OCI-LY1 (cell line): ENCODE results near the gene MROH2A.

Experiments used
- EZH2 ChIP-seq: fragments of 200-600 bp; sonication (generic), shearing (Covaris generic); IDR thresholded peaks from 2 replicates; pipeline ENCODE4 v1.8.0; 2017; ENCODE audit warnings: borderline replicate concordance, mixed run types, mild to moderate bottlenecking, antibody characterized with exemption, low read length, moderate library complexity, mixed read lengths
- TF ChIP-seq, protein P1 (sequence below): fragments of 200-600 bp; sonication (generic), shearing (Covaris generic); IDR thresholded peaks from 2 replicates; pipeline ENCODE4 v1.5.1; 2017; ENCODE audit warnings: mild to moderate bottlenecking, antibody characterized with exemption, low read length, moderate library complexity, mixed read lengths

DNA sequence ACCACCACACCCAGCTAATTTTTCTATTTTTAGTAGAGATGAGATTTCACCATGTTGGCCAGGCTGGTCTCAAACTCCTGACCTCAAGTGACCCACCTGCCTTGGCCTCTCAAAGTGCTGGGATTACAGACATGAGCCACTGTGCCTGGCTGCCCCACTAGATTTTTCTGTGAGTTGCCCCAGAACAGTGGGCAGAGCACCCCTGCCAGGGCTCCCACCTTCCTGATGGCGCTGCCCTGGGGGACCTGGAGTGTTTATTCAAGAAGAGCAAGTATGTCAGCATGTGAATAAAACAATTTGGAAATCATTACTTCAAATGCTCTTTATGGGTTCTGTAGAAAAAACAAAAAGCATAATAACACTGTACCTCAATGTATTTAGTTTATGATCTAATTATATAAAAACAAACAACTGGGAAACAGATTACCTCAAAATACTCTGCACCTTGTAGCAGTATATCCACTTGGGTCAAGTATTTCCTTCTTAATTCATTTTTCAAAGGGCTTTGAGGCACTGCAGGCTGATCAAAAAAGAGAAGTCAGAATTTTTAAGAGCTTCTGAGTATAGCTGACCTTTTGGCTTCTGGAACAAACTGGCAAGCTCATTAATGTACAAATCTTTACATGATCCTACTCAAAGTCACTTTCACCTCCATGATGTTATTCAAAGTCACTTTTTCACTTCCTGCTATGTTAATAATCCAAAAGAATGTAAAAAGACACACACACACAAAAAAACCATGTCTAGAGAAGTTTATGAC is 67.4 kb downstream of the MROH2A start:
- TF ChIP-seq, protein P1, sequence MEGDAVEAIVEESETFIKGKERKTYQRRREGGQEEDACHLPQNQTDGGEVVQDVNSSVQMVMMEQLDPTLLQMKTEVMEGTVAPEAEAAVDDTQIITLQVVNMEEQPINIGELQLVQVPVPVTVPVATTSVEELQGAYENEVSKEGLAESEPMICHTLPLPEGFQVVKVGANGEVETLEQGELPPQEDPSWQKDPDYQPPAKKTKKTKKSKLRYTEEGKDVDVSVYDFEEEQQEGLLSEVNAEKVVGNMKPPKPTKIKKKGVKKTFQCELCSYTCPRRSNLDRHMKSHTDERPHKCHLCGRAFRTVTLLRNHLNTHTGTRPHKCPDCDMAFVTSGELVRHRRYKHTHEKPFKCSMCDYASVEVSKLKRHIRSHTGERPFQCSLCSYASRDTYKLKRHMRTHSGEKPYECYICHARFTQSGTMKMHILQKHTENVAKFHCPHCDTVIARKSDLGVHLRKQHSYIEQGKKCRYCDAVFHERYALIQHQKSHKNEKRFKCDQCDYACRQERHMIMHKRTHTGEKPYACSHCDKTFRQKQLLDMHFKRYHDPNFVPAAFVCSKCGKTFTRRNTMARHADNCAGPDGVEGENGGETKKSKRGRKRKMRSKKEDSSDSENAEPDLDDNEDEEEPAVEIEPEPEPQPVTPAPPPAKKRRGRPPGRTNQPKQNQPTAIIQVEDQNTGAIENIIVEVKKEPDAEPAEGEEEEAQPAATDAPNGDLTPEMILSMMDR: no peak
- TF ChIP-seq EZH2: no peak
